HepG2 (cell line): ENCODE measurements around the gene POLR1G. TPM values are rescaled to one million over a fixed set of nuclear protein-coding genes. Genes with fewer than 3 reads are reported as not detected.
A peak's percentile ranks its signal among the peaks of the same experiment; 100 is the strongest.

Experiments
- ATAC-seq: fragments of 200-7000 bp; cut with Tn5 transposase; 3 replicates; pipeline ENCODE4 v1.9.1; 2020; ENCODE audit warnings: mild to moderate bottlenecking, moderate library complexity
- BruUV-seq: library from RNA; stranded (reverse); fragments of 400-500 nt; replicated peaks from 2 replicates; lab custom pipeline; 2021; lab: Mats Ljungman, UMichigan
- CTCF ChIA-PET: fragments of 300-600 bp; formaldehyde crosslinking; extraction: SDS; loops from one replicate; lab custom pipeline; 2021; ENCODE audit warnings: low total read pairs, inconsistent platforms, low intra/inter-chr PET ratio; lab: Yijun Ruan, JAX
- POLR2A ChIA-PET: fragments of 350-600 bp; sonication (Branson Sonifier 250); formaldehyde crosslinking; loops from one replicate; lab custom pipeline; 2020; ENCODE audit warnings: antibody characterized with exemption, inconsistent platforms; lab: Yijun Ruan, JAX
- DNase-seq: peaks from one replicate; pipeline ENCODE4 v3.0.0-alpha.2; 2015; ENCODE audit warnings: low spot score
- FAIRE-seq: peaks from 3 replicates; lab custom pipeline; 2011; peaks lifted over from hg19 to GRCh38; lab: Jason Lieb, UNC
- H2AFZ ChIP-seq: one replicate; pipeline ENCODE4 v1.6.1; 2011; ENCODE audit warnings: low read length, inconsistent platforms
- H3K27ac ChIP-seq: fragments of 300-600 bp; 3 replicates; pipeline ENCODE4 v1.8.0; 2011; ENCODE audit warnings: mixed run types, mild to moderate bottlenecking, mixed read lengths, low read length, inconsistent platforms; ENCODE audit not compliant: insufficient read depth; ENCODE audit errors: extremely low read length
- H3K27me3 ChIP-seq, 2 experiments: fragments of 200-600 bp in 1 of 2; 2 replicates in 1 of 2; 3 replicates in 1 of 2; pipeline versions ENCODE4 v1.6.0 to v1.8.0; 2011; ENCODE audit warnings: low read length in 2 of 2, mild to moderate bottlenecking in 2 of 2, moderate library complexity in 2 of 2, inconsistent platforms in 1 of 2; ENCODE audit not compliant: insufficient read depth in 2 of 2, control insufficient read depth in 1 of 2
- H3K36me3 ChIP-seq, 2 experiments: fragments of 200-600 bp in 1 of 2; replicated peaks in 1 of 2; 2 replicates in 1 of 2; 3 replicates in 1 of 2; pipeline versions ENCODE4 v1.5.1 to v1.8.0; 2011; ENCODE audit warnings: low read length in 2 of 2, inconsistent platforms in 1 of 2; ENCODE audit not compliant: insufficient read depth in 2 of 2, control insufficient read depth in 1 of 2
- H3K4me1 ChIP-seq: 2 replicates; pipeline ENCODE4 v1.5.1; 2012; ENCODE audit warnings: low read length, inconsistent platforms; ENCODE audit not compliant: insufficient read depth
- H3K4me2 ChIP-seq: 2 replicates; pipeline ENCODE4 v1.6.0; 2011; ENCODE audit warnings: low read depth, low read length, inconsistent platforms
- H3K4me3 ChIP-seq, 3 experiments: fragments of 200-600 bp in 1 of 3; sonication (generic), shearing (Covaris generic) in 1 of 3; replicated peaks in 1 of 3; 2 replicates each; pipeline ENCODE4 v1.5.1; 2011 to 2016; ENCODE audit warnings: low read length in 3 of 3, inconsistent platforms in 2 of 3, low read depth in 2 of 3, mild to moderate bottlenecking in 2 of 3, control low read depth in 1 of 3, mixed read lengths in 1 of 3; ENCODE audit not compliant: insufficient read depth in 1 of 3
- H3K79me2 ChIP-seq: one replicate; pipeline ENCODE4 v1.6.1; 2011; ENCODE audit warnings: low read length, inconsistent platforms; ENCODE audit not compliant: insufficient read depth
- H3K9ac ChIP-seq: 2 replicates; pipeline ENCODE4 v1.6.0; 2011; ENCODE audit warnings: mild to moderate bottlenecking, low read depth, low read length, inconsistent platforms; ENCODE audit not compliant: insufficient read depth
- H3K9me3 ChIP-seq: 2 replicates; pipeline ENCODE4 v1.5.1; 2012; ENCODE audit warnings: mild to moderate bottlenecking, low read length
- H4K20me1 ChIP-seq: 2 replicates; pipeline ENCODE4 v1.6.0; 2011; ENCODE audit warnings: inconsistent platforms, mild to moderate bottlenecking, low read length, moderate library complexity; ENCODE audit not compliant: insufficient read depth
- FUBP1 ChIP-seq: sonication (generic); formaldehyde crosslinking; IDR thresholded peaks from 2 replicates; pipeline ENCODE4 v1.5.1; 2020; ENCODE audit warnings: missing genetic modification reagents, mild to moderate bottlenecking, borderline replicate concordance
- IRF1 ChIP-seq: sonication (generic); formaldehyde crosslinking; IDR thresholded peaks from 2 replicates; pipeline ENCODE4 v1.4.0; 2020; ENCODE audit warnings: low read depth, mild to moderate bottlenecking, missing genetic modification reagents
- MAFK ChIP-seq, 2 experiments: IDR thresholded peaks in 1 of 2; conservative IDR thresholded peaks in 1 of 2; 2 replicates each; pipeline ENCODE4 v1.6.1; 2011; ENCODE audit warnings: improper control_type of control experiment in 2 of 2, low read length in 2 of 2
- NFE2L2 ChIP-seq: fragments of 150-350 bp; IDR thresholded peaks from 2 replicates; pipeline ENCODE4 v1.6.1; 2014; ENCODE audit warnings: low read length
- RFX3 ChIP-seq: IDR thresholded peaks from 2 replicates; pipeline ENCODE4 v1.6.1; 2016; ENCODE audit warnings: missing biosample characterization, missing genetic modification reagents
- TCF7L2 ChIP-seq: IDR thresholded peaks from 2 replicates; pipeline ENCODE4 v1.6.1; 2011; ENCODE audit warnings: mild to moderate bottlenecking, low read depth, low read length, moderate library complexity
- TFAP4 ChIP-seq: sonication (generic); IDR thresholded peaks from 2 replicates; pipeline ENCODE4 v1.6.1; 2016; ENCODE audit warnings: low read depth, borderline replicate concordance
- ZEB1 ChIP-seq: IDR thresholded peaks from 2 replicates; pipeline ENCODE4 v1.6.1; 2012; ENCODE audit warnings: mild to moderate bottlenecking, low read depth, inconsistent platforms; ENCODE audit not compliant: insufficient replicate concordance
- ZNF501 ChIP-seq: sonication (generic); formaldehyde crosslinking; IDR thresholded peaks from 2 replicates; pipeline ENCODE4 v1.5.1; 2020; ENCODE audit warnings: mild to moderate bottlenecking, moderate library complexity, missing genetic modification reagents
- ZNF556 ChIP-seq: sonication (generic); formaldehyde crosslinking; IDR thresholded peaks from 2 replicates; pipeline ENCODE4 v1.4.0; 2020; ENCODE audit warnings: mild to moderate bottlenecking, missing genetic modification reagents, borderline replicate concordance
- ZNF577 ChIP-seq: sonication (generic); formaldehyde crosslinking; IDR thresholded peaks from 2 replicates; pipeline ENCODE4 v1.4.0; 2020; ENCODE audit warnings: mild to moderate bottlenecking, low read depth, missing genetic modification reagents, borderline replicate concordance
- ZNF883 ChIP-seq: sonication (generic); formaldehyde crosslinking; IDR thresholded peaks from 2 replicates; pipeline ENCODE4 v1.5.1; 2020; ENCODE audit warnings: mild to moderate bottlenecking, missing genetic modification reagents; ENCODE audit errors: not compliant biosample characterization
- ZSCAN29 ChIP-seq: sonication (generic); formaldehyde crosslinking; conservative IDR thresholded peaks from 2 replicates; pipeline ENCODE4 v1.4.0; 2020; ENCODE audit warnings: mild to moderate bottlenecking, missing genetic modification reagents
- WGBS: methylation state at CpG from one replicate; pipeline ENCODE4 v1.1.6; 2017; ENCODE audit warnings: low lambda C conversion rate; 5-methylcytosine and 5-hydroxymethylcytosine counted together
- in situ Hi-C: cut with HindIII; loops from 2 replicates; pipeline ENCODE4 v1.10.0; 2017; ENCODE audit warnings: low pct_unique_long_range_greater_than_20kb; ENCODE audit not compliant: extremely low pct_ligation_motif_present
- intact Hi-C: fragments of 100-400 bp; cut with micrococcal nuclease; formaldehyde crosslinking; loops from one replicate; pipeline ENCODE4 v1.10.0; 2022; ENCODE audit not compliant: unreplicated experiment
- polyA plus RNA-seq, 8 experiments: library from polyadenylated mRNA; depleted of rRNA in 3 of 8; stranded (reverse) in 7 of 8; unstranded in 1 of 8; fragments of >200 nt; fragmentation: Illumina TruSeq in 4 of 8; extraction: Trizol in 4 of 8; gene quantifications; 2 replicates each; pipeline versions ENCODE4 v1.2.1 to v1.2.3, GENCODE V29; 2011 to 2016; ENCODE audit warnings: low read depth in 4 of 8, missing spikeins in 1 of 8, mixed read lengths in 1 of 8; ENCODE audit not compliant: insufficient read depth in 1 of 8
- total RNA-seq, 5 experiments: library from RNA; depleted of rRNA; stranded (reverse); fragments of >200 nt; fragmentation: Illumina TruSeq; extraction: Trizol; gene quantifications; 2 replicates each; pipeline ENCODE4 v1.2.3, GENCODE V29; 2016; ENCODE audit warnings: low read depth in 1 of 5
- TF ChIP-seq, protein P1 (sequence below): sonication (generic); formaldehyde crosslinking; IDR thresholded peaks from 2 replicates; pipeline ENCODE4 v1.4.0; 2020; ENCODE audit warnings: mild to moderate bottlenecking, missing genetic modification reagents

The POLR1G gene
- total and polyA plus RNA-seq, 2 of the 13 experiments (the other 11 are each of a cell fraction or from before 2014, with no cell fraction given), result 3.5 to 20.8 TPM

- Histone ChIP-seq H3K9ac (no peak overlapping the region), H3K27me3 (peaks cover 0 to 8% of the 10 kb centered on the region in 2 experiments; a peak in 3 of 5 replicates), H3K4me2 (peak overlapping the region; percentile 26; the same call in 1 of the 2 replicates), H3K36me3 (no peaks in the 10 kb centered on the region), H3K79me2 (no peaks in the 10 kb centered on the region), H3K27ac (no peak overlapping the region), H4K20me1 (no peaks in the 10 kb centered on the region), H3K4me3 (no peak overlapping the region), H3K9me3 (no peaks in the 10 kb centered on the region), H3K4me1 (peaks cover 82% of the 10 kb centered on the region), H2AFZ (no peak overlapping the region)
- intact Hi-C loops (no loop called here), in situ Hi-C loops (no loop called here)
- POLR2A ChIA-PET, result no interaction called here
- no peak for TF ChIP-seq ZSCAN29
- TF ChIP-seq NFE2L2, result no peak
- TF ChIP-seq ZNF883 (CRISPR knock-in tag), result no peak
- no peak for TF ChIP-seq IRF1 (CRISPR knock-in tag)
- no peak for TF ChIP-seq RFX3 (CRISPR knock-in tag)
- TF ChIP-seq TCF7L2, result no peak
- TF ChIP-seq ZNF556, result no peak
- no peak for TF ChIP-seq MAFK (conservative IDR thresholded peaks at IDR 0.05 in 1 of 2, IDR thresholded peaks at IDR 0.05 in 1 of 2; ENCODE audit: low read length in 2 of 2)
- no peak for TF ChIP-seq TFAP4
- no peak for TF ChIP-seq FUBP1
- TF ChIP-seq ZNF501 (CRISPR knock-in tag), result no peak
- TF ChIP-seq, protein P1, sequence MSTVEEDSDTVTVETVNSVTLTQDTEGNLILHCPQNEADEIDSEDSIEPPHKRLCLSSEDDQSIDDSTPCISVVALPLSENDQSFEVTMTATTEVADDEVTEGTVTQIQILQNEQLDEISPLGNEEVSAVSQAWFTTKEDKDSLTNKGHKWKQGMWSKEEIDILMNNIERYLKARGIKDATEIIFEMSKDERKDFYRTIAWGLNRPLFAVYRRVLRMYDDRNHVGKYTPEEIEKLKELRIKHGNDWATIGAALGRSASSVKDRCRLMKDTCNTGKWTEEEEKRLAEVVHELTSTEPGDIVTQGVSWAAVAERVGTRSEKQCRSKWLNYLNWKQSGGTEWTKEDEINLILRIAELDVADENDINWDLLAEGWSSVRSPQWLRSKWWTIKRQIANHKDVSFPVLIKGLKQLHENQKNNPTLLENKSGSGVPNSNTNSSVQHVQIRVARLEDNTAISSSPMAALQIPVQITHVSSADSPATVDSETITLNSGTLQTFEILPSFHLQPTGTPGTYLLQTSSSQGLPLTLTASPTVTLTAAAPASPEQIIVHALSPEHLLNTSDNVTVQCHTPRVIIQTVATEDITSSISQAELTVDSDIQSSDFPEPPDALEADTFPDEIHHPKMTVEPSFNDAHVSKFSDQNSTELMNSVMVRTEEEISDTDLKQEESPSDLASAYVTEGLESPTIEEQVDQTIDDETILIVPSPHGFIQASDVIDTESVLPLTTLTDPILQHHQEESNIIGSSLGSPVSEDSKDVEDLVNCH (CRISPR knock-in tag), result no peak
- no peak for TF ChIP-seq ZEB1
- TF ChIP-seq ZNF577 (CRISPR knock-in tag), result no peak
- CTCF ChIA-PET, result interaction anchor here (3.1 kb wide), 1 partner anchor 31 kb away, joined by 9 read pairs; no protein-coding TSS in a partner anchor
- 52% methylated on average over 7 of the region's 7 CpGs for WGBS
- BruUV-seq, result no TSS peak
- FAIRE-seq (no peak), DNase-seq (no peak), ATAC-seq (no peak)
These were observed 40.5 kb downstream of the POLR1G start for GRCh38 chr19:45446944-45447343.
